Fibroblast of gingiva (primary cell): Measurements from ENCODE around the gene GPR89B.
"Not testable (repeated sequence)": the region's sequence is repeated elsewhere in the genome, so short reads cannot be mapped to it uniquely, and the experiment has no call there.

Source experiments
- DNase-seq: peaks from one replicate; pipeline ENCODE4 v3.0.0-alpha.2; 2011; ENCODE audit warnings: low read depth

The GPR89B gene

DNA sequence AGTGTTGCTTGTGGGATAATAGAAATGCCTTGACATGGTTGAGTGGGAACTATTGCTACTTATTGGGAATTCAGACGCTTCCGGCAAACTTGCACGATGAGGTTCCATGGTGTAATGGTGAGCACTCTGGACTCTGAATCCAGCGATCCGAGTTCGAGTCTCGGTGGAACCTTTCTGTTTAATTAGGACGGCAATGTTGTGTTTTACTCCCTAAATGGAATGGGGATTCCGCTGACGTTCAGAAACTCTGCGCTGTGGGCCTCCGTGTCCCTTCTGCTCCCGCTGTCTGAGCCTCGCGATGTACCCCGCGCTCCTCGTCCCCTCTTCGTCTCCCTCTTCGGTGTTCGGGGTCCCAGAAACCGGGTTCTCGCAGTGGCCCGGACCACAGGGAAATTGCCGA is 104.5 kb downstream of the GPR89B start:
- not testable (repeated sequence) for DNase-seq

DNA sequence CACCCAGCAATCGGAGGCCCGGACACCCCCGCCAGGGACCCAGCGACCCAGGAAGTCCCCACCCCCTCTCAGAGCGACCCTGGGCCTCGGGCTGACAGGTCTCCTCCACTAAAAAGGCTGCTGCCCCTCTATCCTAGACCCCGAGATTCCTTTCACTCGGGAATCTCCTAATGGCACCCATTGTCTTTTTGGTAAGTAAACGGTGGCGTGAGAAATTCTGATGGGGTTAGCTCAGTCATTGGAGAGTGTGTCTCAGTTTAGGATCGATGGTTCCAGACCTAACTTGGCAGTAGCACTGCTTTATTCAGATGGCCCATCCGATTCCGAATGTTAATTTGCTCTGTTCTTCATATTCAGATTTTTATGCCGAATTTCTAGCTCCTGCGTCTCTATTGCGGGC is 104.9 kb downstream of the GPR89B start:
- DNase-seq, result not testable (repeated sequence)

DNA sequence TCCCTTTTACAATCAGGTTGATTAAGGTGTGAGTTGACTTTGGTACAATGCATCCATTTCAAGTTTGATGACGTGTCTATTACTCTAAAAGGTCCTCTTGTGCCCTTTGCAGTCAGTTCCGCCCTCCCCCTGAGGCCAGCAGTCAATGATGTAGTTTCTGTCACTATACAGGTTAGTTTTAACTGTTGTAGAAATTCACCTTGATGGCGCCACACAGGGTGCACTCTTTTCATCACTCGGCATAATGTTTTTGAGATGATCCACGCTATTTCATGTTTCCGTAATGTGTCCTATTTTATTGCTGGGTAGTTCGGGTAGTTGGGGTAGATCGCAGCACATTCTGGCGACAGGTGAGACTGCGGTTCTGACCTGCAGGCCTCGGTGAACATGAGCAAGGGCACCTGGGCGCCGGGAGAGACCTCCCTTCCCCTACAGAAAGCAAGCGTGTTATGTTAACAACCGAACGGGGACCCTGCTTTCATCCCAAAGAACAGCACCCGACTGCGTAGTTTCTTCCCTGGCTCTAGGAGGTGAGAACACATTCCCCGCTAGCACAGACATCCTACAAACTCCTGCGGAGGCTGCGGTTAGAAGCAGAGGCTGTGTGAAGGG is 109.7 kb downstream of the GPR89B start:
- not testable (repeated sequence) for DNase-seq

DNA sequence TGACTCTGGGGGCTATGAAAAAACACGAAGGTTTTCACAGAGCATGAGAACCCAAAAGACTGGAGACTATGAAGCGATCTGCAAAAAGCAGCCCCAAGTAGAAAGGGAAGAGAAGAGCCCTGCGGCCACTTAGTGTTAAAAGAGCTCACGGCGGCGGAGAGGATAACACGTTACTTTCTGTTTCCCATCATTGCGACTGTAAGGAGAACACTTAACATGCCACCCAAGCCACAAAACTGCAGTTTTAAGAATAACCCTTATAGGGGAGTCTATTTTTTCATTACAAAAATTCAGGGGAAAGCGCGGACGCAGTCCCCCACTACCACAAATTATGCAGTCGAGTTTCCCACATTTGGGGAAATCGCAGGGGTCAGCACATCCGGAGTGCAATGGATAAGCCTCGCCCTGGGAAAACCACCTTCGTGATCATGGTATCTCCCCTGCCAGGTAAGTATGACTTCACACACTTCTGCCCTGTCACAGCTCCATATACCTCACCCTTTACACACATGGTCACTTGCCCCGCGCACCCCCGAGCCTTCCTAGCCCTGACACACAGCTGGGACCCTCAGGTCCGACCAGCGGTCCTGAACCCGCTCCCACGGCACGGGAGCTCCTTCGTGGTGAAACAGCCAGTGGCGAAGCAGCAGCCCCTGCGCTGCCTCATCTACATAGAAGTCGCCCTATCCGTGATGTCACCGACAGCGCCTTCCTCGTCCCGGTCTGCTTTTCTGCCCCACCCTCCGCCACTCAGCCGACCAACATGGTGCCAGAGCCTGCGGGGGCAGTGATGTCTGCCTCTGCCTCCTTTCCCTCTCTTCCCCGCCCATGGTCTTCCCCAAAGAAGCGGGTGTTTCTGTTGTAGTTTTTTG is 110.5 kb downstream of the GPR89B start:
- DNase-seq, result peak; percentile 90
